T-helper 1 cell treated with Interleukin-12 subunit alpha and Interleukin-12 subunit beta and Interleukin-4 antibody, amounts not matched to agents 30 μg/mL and 1 μg/mL, for 36 hours (primary cell): ENCODE measurements around the gene PLXDC2.

Experiments used
- H3K27ac Mint-ChIP-seq: one replicate; pipeline ENCODE4 v1.8.0; 2021; ENCODE audit warnings: mild to moderate bottlenecking, mixed read lengths
- H3K27me3 Mint-ChIP-seq: one replicate; pipeline ENCODE4 v1.8.0; 2021; ENCODE audit warnings: low read depth, mixed read lengths
- H3K36me3 Mint-ChIP-seq: one replicate; pipeline ENCODE4 v1.8.0; 2021; ENCODE audit warnings: low read depth, mixed read lengths
- H3K4me1 Mint-ChIP-seq: one replicate; pipeline ENCODE4 v1.8.0; 2021; ENCODE audit warnings: low read depth, mixed read lengths
- H3K4me3 Mint-ChIP-seq: one replicate; pipeline ENCODE4 v1.8.0; 2021; ENCODE audit warnings: mild to moderate bottlenecking, moderate library complexity, mixed read lengths
- H3K9me3 Mint-ChIP-seq: one replicate; pipeline ENCODE4 v1.8.0; 2021; ENCODE audit warnings: mixed read lengths

The PLXDC2 gene

GRCh38 chr10:19800161-19800560 is 16.1 kb upstream of the PLXDC2 start:
- H3K4me1 Mint-ChIP-seq = no peaks in the 10 kb centered on the region
- H3K4me3 Mint-ChIP-seq = no peak overlapping the region
- no peaks in the 10 kb centered on the region for H3K9me3 Mint-ChIP-seq
- H3K36me3 Mint-ChIP-seq = no peaks in the 10 kb centered on the region
- H3K27me3 Mint-ChIP-seq = no peaks in the 10 kb centered on the region
- H3K27ac Mint-ChIP-seq = no peak overlapping the region

- no peak overlapping the region for H3K27ac Mint-ChIP-seq
- H3K4me1 Mint-ChIP-seq = no peaks in the 10 kb centered on the region
- no peaks in the 10 kb centered on the region for H3K36me3 Mint-ChIP-seq
- no peaks in the 10 kb centered on the region for H3K27me3 Mint-ChIP-seq
- H3K4me3 Mint-ChIP-seq = no peak overlapping the region
- H3K9me3 Mint-ChIP-seq = no peaks in the 10 kb centered on the region
Measured at GRCh38 chr10:19801369-19801768, 14.9 kb upstream of the PLXDC2 start.

GRCh38 chr10:19803676-19804075 is 12.6 kb upstream of the PLXDC2 start:
- H3K27ac Mint-ChIP-seq = no peak overlapping the region
- no peak overlapping the region for H3K4me3 Mint-ChIP-seq
- H3K36me3 Mint-ChIP-seq = no peaks in the 10 kb centered on the region
- H3K4me1 Mint-ChIP-seq = no peaks in the 10 kb centered on the region
- no peaks in the 10 kb centered on the region for H3K9me3 Mint-ChIP-seq
- no peaks in the 10 kb centered on the region for H3K27me3 Mint-ChIP-seq

GRCh38 chr10:19809481-19809880 is 6.8 kb upstream of the PLXDC2 start:
- Mint-ChIP-seq H3K4me3 (no peak overlapping the region), H3K36me3 (no peaks in the 10 kb centered on the region), H3K9me3 (no peaks in the 10 kb centered on the region), H3K4me1 (no peaks in the 10 kb centered on the region), H3K27ac (no peak overlapping the region), H3K27me3 (peaks cover 11% of the 10 kb centered on the region)

- Mint-ChIP-seq H3K27ac (no peak overlapping the region), H3K36me3 (no peaks in the 10 kb centered on the region), H3K27me3 (peaks cover 23% of the 10 kb centered on the region), H3K9me3 (no peaks in the 10 kb centered on the region), H3K4me1 (no peaks in the 10 kb centered on the region), H3K4me3 (no peak overlapping the region)
Measured at GRCh38 chr10:19811540-19811939, 4.7 kb upstream of the PLXDC2 start.

- Mint-ChIP-seq H3K9me3 (no peaks in the 10 kb centered on the region), H3K4me3 (no peak overlapping the region), H3K36me3 (no peaks in the 10 kb centered on the region), H3K27ac (no peak overlapping the region), H3K4me1 (no peaks in the 10 kb centered on the region), H3K27me3 (peaks cover 38% of the 10 kb centered on the region)
Measured at GRCh38 chr10:19812976-19813375, 3.3 kb upstream of the PLXDC2 start.

GRCh38 chr10:19815036-19815730 is 1.0 kb upstream of the PLXDC2 start:
- Mint-ChIP-seq H3K27ac (no peak overlapping the region), H3K4me1 (no peaks in the 10 kb centered on the region), H3K9me3 (no peaks in the 10 kb centered on the region), H3K36me3 (no peaks in the 10 kb centered on the region), H3K27me3 (peaks cover 45% of the 10 kb centered on the region), H3K4me3 (no peak overlapping the region)

- no peak overlapping the region for H3K27ac Mint-ChIP-seq
- H3K4me3 Mint-ChIP-seq = no peak overlapping the region
- peaks cover 45% of the 10 kb centered on the region for H3K27me3 Mint-ChIP-seq
- H3K36me3 Mint-ChIP-seq = no peaks in the 10 kb centered on the region
- no peaks in the 10 kb centered on the region for H3K4me1 Mint-ChIP-seq
- H3K9me3 Mint-ChIP-seq = no peaks in the 10 kb centered on the region
Measured at GRCh38 chr10:19815731-19816410, 361 bp upstream of the PLXDC2 start.

GRCh38 chr10:19817231-19817933 is 1.1 kb downstream of the PLXDC2 start:
- peaks cover 45% of the 10 kb centered on the region for H3K27me3 Mint-ChIP-seq
- no peaks in the 10 kb centered on the region for H3K9me3 Mint-ChIP-seq
- no peak overlapping the region for H3K27ac Mint-ChIP-seq
- H3K36me3 Mint-ChIP-seq = no peaks in the 10 kb centered on the region
- H3K4me1 Mint-ChIP-seq = no peaks in the 10 kb centered on the region
- H3K4me3 Mint-ChIP-seq = peak overlapping the region; percentile 28

GRCh38 chr10:19818876-19819275 is 2.6 kb downstream of the PLXDC2 start:
- Mint-ChIP-seq H3K27me3 (peaks cover 40% of the 10 kb centered on the region), H3K36me3 (no peaks in the 10 kb centered on the region), H3K27ac (no peak overlapping the region), H3K4me1 (no peaks in the 10 kb centered on the region), H3K9me3 (no peaks in the 10 kb centered on the region), H3K4me3 (no peak overlapping the region)

GRCh38 chr10:19819419-19820033 is 3.3 kb downstream of the PLXDC2 start:
- Mint-ChIP-seq H3K27ac (no peak overlapping the region), H3K4me1 (no peaks in the 10 kb centered on the region)

GRCh38 chr10:19824381-19825342 is 8.4 kb downstream of the PLXDC2 start:
- H3K27me3 Mint-ChIP-seq = no peaks in the 10 kb centered on the region
- no peaks in the 10 kb centered on the region for H3K9me3 Mint-ChIP-seq
- H3K36me3 Mint-ChIP-seq = no peaks in the 10 kb centered on the region

More at GRCh38 chr10:19819419-19820033, 3.3 kb downstream of the PLXDC2 start:
- Mint-ChIP-seq H3K4me3 (no peak overlapping the region), H3K36me3 (no peaks in the 10 kb centered on the region), H3K9me3 (no peaks in the 10 kb centered on the region), H3K27me3 (peaks cover 34% of the 10 kb centered on the region)

GRCh38 chr10:19825700-19826099 is 9.5 kb downstream of the PLXDC2 start:
- Mint-ChIP-seq H3K4me3 (no peak overlapping the region), H3K36me3 (no peaks in the 10 kb centered on the region), H3K4me1 (no peaks in the 10 kb centered on the region)

More at GRCh38 chr10:19824381-19825342, 8.4 kb downstream of the PLXDC2 start:
- H3K4me1 Mint-ChIP-seq = no peaks in the 10 kb centered on the region
- H3K27ac Mint-ChIP-seq = no peak overlapping the region
- H3K4me3 Mint-ChIP-seq = no peak overlapping the region

GRCh38 chr10:19826712-19827111 is 10.5 kb downstream of the PLXDC2 start:
- no peaks in the 10 kb centered on the region for H3K4me1 Mint-ChIP-seq
- no peaks in the 10 kb centered on the region for H3K27me3 Mint-ChIP-seq
- no peak overlapping the region for H3K4me3 Mint-ChIP-seq
- H3K9me3 Mint-ChIP-seq = peaks cover 4% of the 10 kb centered on the region
- no peak overlapping the region for H3K27ac Mint-ChIP-seq
- no peaks in the 10 kb centered on the region for H3K36me3 Mint-ChIP-seq

More at GRCh38 chr10:19825700-19826099, 9.5 kb downstream of the PLXDC2 start:
- Mint-ChIP-seq H3K9me3 (no peaks in the 10 kb centered on the region), H3K27me3 (no peaks in the 10 kb centered on the region), H3K27ac (no peak overlapping the region)
